ENCODE data around the gene NPC1. TPM values are rescaled to one million over a fixed set of nuclear protein-coding genes. Genes with fewer than 3 reads are reported as not detected.

Gene NPC1
- total and polyA plus RNA-seq, 2 of the 8 experiments (the other 6 are each of a cell fraction or from before 2014, with no cell fraction given), result 34.1 to 39.5 TPM

GRCh38 chr18:23548719-23549118 lies 37.6 kb downstream of the NPC1 start:
- H2BK5ac ChIP-seq (ENCODE audit: low read depth, low read length), result no peak overlapping the region
- ChIA-PET POLR2A (ENCODE audit: partially characterized antibody) (no interaction called here), CTCF (ENCODE audit: partially characterized antibody) (interaction anchor here (1.3 kb wide), 1 partner anchor 25 kb away, joined by 3 read pairs; no protein-coding TSS in a partner anchor)
- peaks cover 0 to 3% of the 10 kb centered on the region in 2 experiments for H4K20me1 ChIP-seq (replicated peaks in 1 of 2; ENCODE audit: control insufficient read depth in 1 of 2, insufficient read depth in 2 of 2, low read length in 2 of 2)
- H3K36me3 ChIP-seq (ENCODE audit: control insufficient read depth in 2 of 4, insufficient read depth in 4 of 4, low read length in 3 of 4), result peaks cover 10 to 51% (median 27%) of the 10 kb centered on the region in 4 experiments; a peak in 7 of 8 replicates
- no peak overlapping the region for H2BK120ac ChIP-seq (replicated peaks; ENCODE audit: low read depth, low read length)
- no peak overlapping the region for H3K56ac ChIP-seq (replicated peaks; ENCODE audit: insufficient read length, low read depth, low read length)
- no peak overlapping the region for H3K14ac ChIP-seq (ENCODE audit: insufficient read length)
- H3K18ac ChIP-seq (ENCODE audit: extremely low read depth, low read length), result no peak overlapping the region
- H3K27me3 ChIP-seq (replicated peaks in 1 of 4; ENCODE audit: control insufficient read depth in 3 of 4, extremely low read depth in 1 of 4, insufficient read depth in 3 of 4, low read length in 3 of 4), result no peaks in the 10 kb centered on the region
- no peak overlapping the region for H2AK5ac ChIP-seq (ENCODE audit: low read depth, low read length)
- H3K4ac ChIP-seq (replicated peaks; ENCODE audit: insufficient read length, low read depth, low read length), result no peak overlapping the region
- no peak overlapping the region for H4K91ac ChIP-seq (replicated peaks; ENCODE audit: insufficient read length, low read length)
- no peak overlapping the region for H3K23ac ChIP-seq (ENCODE audit: insufficient read length)
- H2AFZ ChIP-seq (ENCODE audit: low read length), result no peak overlapping the region
- no peak overlapping the region for H3K9ac ChIP-seq (replicated peaks in 1 of 4; ENCODE audit: extremely low read depth in 1 of 4, low read depth in 3 of 4, low read length in 3 of 4)
- no peak for TF ChIP-seq RAD21 (IDR thresholded peaks at IDR 0.05 in 1 of 2, conservative IDR thresholded peaks at IDR 0.05 in 1 of 2; ENCODE audit: low read depth in 2 of 2, low read length in 2 of 2)
- no peak for TF ChIP-seq KDM5A (IDR thresholded peaks at IDR 0.05; ENCODE audit: low read length)
- TF ChIP-seq TCF12 (IDR thresholded peaks at IDR 0.05; ENCODE audit: low read depth, low read length), result no peak
- no peak for TF ChIP-seq POLR2AphosphoS5 (IDR thresholded peaks at IDR 0.05; ENCODE audit: low read depth, low read length)
- no peak for TF ChIP-seq CTBP2 (IDR thresholded peaks at IDR 0.05; ENCODE audit: borderline replicate concordance, insufficient read depth, insufficient read length, low read length)
- no peak for TF ChIP-seq RNF2 (IDR thresholded peaks at IDR 0.05; ENCODE audit: borderline replicate concordance, low read depth, low read length, missing control alignments, poor library complexity, severe bottlenecking)
- TF ChIP-seq ZNF274 (IDR thresholded peaks at IDR 0.05; ENCODE audit: borderline replicate concordance, extremely low read depth, low read length), result no peak
- TF ChIP-seq CTCF (IDR thresholded peaks at IDR 0.05; ENCODE audit: control extremely low read depth in 1 of 3, insufficient read depth in 1 of 3, low read depth in 1 of 3, low read length in 3 of 3), result no peak
- no peak overlapping the region for H2BK15ac ChIP-seq (ENCODE audit: low read length)
- H3K4me2 ChIP-seq (ENCODE audit: insufficient read depth in 1 of 2, low read depth in 2 of 2, low read length in 2 of 2), result no peak overlapping the region
- H3K4me3 ChIP-seq (ENCODE audit: extremely low read depth in 1 of 4, insufficient read depth in 2 of 4, low read depth in 3 of 4, low read length in 4 of 4), result no peak overlapping the region
- H3K23me2 ChIP-seq (ENCODE audit: low read depth, low read length), result no peaks in the 10 kb centered on the region
- no peaks in the 10 kb centered on the region for H3K9me3 ChIP-seq (ENCODE audit: insufficient read depth in 2 of 2, low read depth in 1 of 2, low read length in 1 of 2)
- H3K79me1 ChIP-seq (ENCODE audit: low read depth, low read length), result no peaks in the 10 kb centered on the region
- H3K4me1 ChIP-seq (replicated peaks in 1 of 4; ENCODE audit: control insufficient read depth in 3 of 4, insufficient read depth in 4 of 4, low read length in 3 of 4), result no peaks in the 10 kb centered on the region
- H4K8ac ChIP-seq (ENCODE audit: extremely low read depth, insufficient read depth, low read length), result no peak overlapping the region
- H3K79me2 ChIP-seq (ENCODE audit: control insufficient read depth in 1 of 2, insufficient read depth in 2 of 2, low read length in 2 of 2), result no peaks in the 10 kb centered on the region
- DNase-seq (ENCODE audit: low read depth in 1 of 2, low spot score in 2 of 2) (no peak), FAIRE-seq (no peak)
- H3K27ac ChIP-seq (ENCODE audit: low read depth, low read length), result no peak overlapping the region
- no peak overlapping the region for H4K5ac ChIP-seq (ENCODE audit: insufficient read length, low read depth, low read length)
- no peak overlapping the region for H2BK12ac ChIP-seq (ENCODE audit: low read depth, low read length)
- H2BK20ac ChIP-seq (ENCODE audit: low read length), result no peak overlapping the region
- WGBS, 2 experiments (ENCODE audit: extremely low coverage in 1 of 2, insufficient coverage in 1 of 2, insufficient read length in 1 of 2, insufficient replicate concordance in 2 of 2, low coverage in 1 of 2, low lambda C conversion rate in 2 of 2, missing lambda C conversion rate in 1 of 2), result 95% methylated on average over 3 of the region's 3 CpGs; no CpG with 5 or more reads in 1 of the 2 experiments

Data from H1 (cell line).